GM12872 (cell line): ENCODE data around the gene UBAC2.
A peak's percentile ranks its signal among the peaks of the same experiment; 100 is the strongest.

Source experiments
- TF ChIP-seq, protein P1 (sequence below): IDR thresholded peaks from 3 replicates; pipeline ENCODE4 v1.5.1; 2011; ENCODE audit warnings: low read depth, mild to moderate bottlenecking, low read length, moderate library complexity; ENCODE audit not compliant: insufficient read depth

Gene UBAC2

DNA sequence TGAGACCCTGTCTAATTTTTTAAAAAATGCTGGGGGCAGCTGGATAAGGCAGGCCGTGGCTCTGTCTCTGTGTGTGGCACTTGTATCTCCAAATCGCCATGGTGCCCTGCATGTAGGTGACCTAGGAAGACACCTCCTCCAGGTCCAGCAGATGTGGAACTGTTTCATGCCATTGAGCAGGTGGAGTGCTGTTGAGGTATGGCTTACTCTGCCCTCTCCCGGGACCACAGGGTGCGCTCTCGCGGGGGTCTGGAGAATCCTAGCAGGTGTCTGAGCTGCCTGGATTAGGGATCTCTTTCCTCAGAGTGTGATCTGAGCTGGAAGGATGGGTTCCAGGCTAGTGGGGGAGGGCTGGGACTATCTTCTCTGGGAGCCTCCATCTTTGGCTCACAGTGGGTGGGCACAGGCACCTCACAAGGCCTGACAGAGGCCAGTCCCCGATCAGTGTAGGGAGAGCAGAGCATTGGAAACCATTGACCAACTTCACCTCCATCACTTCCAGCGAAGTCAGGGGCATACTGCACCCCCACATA, 233.0 kb downstream of the UBAC2 start:
- TF ChIP-seq, protein P1, sequence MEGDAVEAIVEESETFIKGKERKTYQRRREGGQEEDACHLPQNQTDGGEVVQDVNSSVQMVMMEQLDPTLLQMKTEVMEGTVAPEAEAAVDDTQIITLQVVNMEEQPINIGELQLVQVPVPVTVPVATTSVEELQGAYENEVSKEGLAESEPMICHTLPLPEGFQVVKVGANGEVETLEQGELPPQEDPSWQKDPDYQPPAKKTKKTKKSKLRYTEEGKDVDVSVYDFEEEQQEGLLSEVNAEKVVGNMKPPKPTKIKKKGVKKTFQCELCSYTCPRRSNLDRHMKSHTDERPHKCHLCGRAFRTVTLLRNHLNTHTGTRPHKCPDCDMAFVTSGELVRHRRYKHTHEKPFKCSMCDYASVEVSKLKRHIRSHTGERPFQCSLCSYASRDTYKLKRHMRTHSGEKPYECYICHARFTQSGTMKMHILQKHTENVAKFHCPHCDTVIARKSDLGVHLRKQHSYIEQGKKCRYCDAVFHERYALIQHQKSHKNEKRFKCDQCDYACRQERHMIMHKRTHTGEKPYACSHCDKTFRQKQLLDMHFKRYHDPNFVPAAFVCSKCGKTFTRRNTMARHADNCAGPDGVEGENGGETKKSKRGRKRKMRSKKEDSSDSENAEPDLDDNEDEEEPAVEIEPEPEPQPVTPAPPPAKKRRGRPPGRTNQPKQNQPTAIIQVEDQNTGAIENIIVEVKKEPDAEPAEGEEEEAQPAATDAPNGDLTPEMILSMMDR, result no peak

DNA sequence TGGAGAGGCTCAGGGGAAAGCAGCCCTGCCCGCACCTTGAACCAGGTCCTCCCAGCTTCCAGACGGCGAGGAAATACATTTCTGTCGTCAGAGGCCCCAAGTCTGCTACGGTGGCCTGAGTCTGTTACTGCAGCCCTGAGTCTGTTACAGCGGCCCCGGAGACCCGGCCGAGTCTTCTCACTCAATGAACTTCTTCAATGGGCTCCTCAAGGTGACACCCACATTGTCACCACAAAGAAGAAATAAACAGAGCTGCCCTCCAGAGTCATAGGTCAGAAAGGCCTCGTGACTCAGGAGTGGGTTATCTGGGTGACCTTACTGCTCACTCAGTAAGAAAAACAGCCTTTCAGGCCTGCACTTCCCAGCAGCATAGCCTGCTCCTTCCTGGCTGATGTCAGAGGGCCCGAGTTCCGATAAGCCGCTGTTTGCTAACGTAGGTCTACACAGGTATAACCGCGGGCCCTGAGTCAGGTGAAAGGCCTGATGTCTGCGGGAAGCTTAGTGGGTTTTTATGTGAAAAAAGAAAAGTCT, 233.7 kb downstream of the UBAC2 start:
- TF ChIP-seq, protein P1, result peak; percentile 33; the same call in 2 of the 3 replicates

DNA sequence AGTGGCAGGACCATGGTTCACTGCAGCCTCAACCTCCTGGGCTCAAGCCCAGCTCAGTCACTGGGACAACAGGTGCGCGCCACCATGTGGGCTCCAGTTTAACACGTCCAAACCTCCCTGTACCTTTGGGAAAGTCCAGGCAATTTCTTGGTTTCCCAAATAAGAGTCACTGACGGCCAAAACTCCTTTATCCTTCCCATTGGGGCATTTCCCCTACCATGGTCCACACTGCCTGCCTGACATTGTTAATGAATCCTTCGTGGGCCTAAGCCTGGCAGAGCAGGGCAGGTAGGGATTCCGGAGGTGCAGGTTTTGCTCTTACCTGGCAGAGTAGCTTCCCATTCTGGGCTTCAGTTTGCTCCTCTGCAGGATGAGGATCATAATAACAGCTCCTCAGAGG, 234.5 kb downstream of the UBAC2 start:
- TF ChIP-seq, protein P1, result no peak

DNA sequence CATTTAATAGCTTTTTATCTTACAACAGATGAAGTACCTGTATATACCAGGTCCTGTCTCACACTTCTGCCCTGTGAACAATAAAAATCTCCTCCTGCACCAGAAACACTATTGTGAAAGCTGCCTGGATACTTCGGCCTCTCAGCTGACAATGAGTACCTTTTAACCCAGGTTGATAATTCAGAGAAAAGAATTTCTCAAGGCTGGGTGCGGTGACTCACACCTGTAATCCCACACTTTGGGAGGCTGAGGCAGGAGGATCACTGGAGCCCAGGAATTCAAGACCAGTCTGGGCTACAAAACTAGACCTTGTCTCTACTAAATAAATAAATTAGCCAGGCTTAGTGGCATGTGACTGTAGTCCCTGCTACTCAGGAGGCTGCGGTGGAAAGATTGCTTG, 235.3 kb downstream of the UBAC2 start:
- TF ChIP-seq, protein P1, result no peak
